ENCODE data around the gene TMEM184A.
"Not testable (repeated sequence)": the region's sequence is repeated elsewhere in the genome, so short reads cannot be mapped to it uniquely, and the experiment has no call there.

TMEM184A gene

GRCh38 chr7:1520539-1521234 lies 35.3 kb downstream of the TMEM184A start:
- no peak for DNase-seq

- DNase-seq = not testable (repeated sequence)
Observed at GRCh38 chr7:1519322-1519922, 36.6 kb downstream of the TMEM184A start.

- no peak for DNase-seq
Observed at GRCh38 chr7:1516586-1517251, 39.3 kb downstream of the TMEM184A start.

- not testable (repeated sequence) for DNase-seq
Observed at GRCh38 chr7:1515509-1515967, 40.5 kb downstream of the TMEM184A start.

GRCh38 chr7:1514995-1515401 lies 41.0 kb downstream of the TMEM184A start:
- no peak for DNase-seq

GRCh38 chr7:1514407-1514806 lies 41.6 kb downstream of the TMEM184A start:
- DNase-seq = no peak

GRCh38 chr7:1513657-1514095 lies 42.3 kb downstream of the TMEM184A start:
- no peak for DNase-seq

- DNase-seq = no peak
Observed at GRCh38 chr7:1512781-1513656, 43.0 kb downstream of the TMEM184A start.

- DNase-seq = no peak
Observed at GRCh38 chr7:1511444-1512422, 44.3 kb downstream of the TMEM184A start.

- DNase-seq = no peak
Observed at GRCh38 chr7:1510780-1511154, 45.2 kb downstream of the TMEM184A start.

GRCh38 chr7:1509226-1509625 lies 46.8 kb downstream of the TMEM184A start:
- DNase-seq = no peak

GRCh38 chr7:1508277-1508758 lies 47.7 kb downstream of the TMEM184A start:
- no peak for DNase-seq

- no peak for DNase-seq
Observed at GRCh38 chr7:1505731-1506550, 50.1 kb downstream of the TMEM184A start.

- DNase-seq = peak; percentile 85
Observed at GRCh38 chr7:1503816-1504775, 51.9 kb downstream of the TMEM184A start, which contains the start of gene INTS1. TSS of gene INTS1 (minus strand) at chr7:1504389. CDS start at chr7:1503960, 429 bp downstream.

- no peak for DNase-seq
Observed at GRCh38 chr7:1503390-1503789, 52.6 kb downstream of the TMEM184A start.

- DNase-seq = no peak
Observed at GRCh38 chr7:1502845-1503244, 53.2 kb downstream of the TMEM184A start.

- no peak for DNase-seq
Observed at GRCh38 chr7:1501487-1502270, 54.3 kb downstream of the TMEM184A start.

GRCh38 chr7:1500064-1500807 lies 55.8 kb downstream of the TMEM184A start:
- DNase-seq = no peak

Measured in NCI-H526 treated with DMSO at 0.1 percent for 48 hours (cell line).